OCI-LY3 (cell line): ENCODE data around the gene ELP2.
"Not testable (repeated sequence)": the region's sequence is repeated elsewhere in the genome, so short reads cannot be mapped to it uniquely, and the experiment has no call there.

Source experiments
- H2AFZ ChIP-seq: fragments of 200-600, 300-600 bp; shearing (Covaris generic); 2 replicates; pipeline ENCODE4 v1.6.0; 2014; ENCODE audit warnings: antibody characterized with exemption, low read depth, low read length
- H3K27ac ChIP-seq: fragments of 200-600, 300-600 bp; sonication (generic); 2 replicates; pipeline ENCODE4 v1.5.1; 2014; ENCODE audit warnings: mild to moderate bottlenecking, low read length, moderate library complexity, mixed read lengths
- H3K27me3 ChIP-seq: fragments of 200-600, 300-600 bp; sonication (generic); 2 replicates; pipeline ENCODE4 v1.6.1; 2014; ENCODE audit warnings: low read depth, low read length, mixed read lengths
- H3K36me3 ChIP-seq: fragments of 200-600, 300-600 bp; sonication (generic); replicated peaks from 2 replicates; pipeline ENCODE3; 2014; ENCODE audit warnings: low read depth, low read length, mixed read lengths
- H3K4me1 ChIP-seq: fragments of 300-600, 200-600 bp; sonication (generic); 2 replicates; pipeline ENCODE4 v1.6.1; 2014; ENCODE audit warnings: low read length, mixed read lengths
- H3K4me2 ChIP-seq: fragments of 200-600, 300-600 bp; sonication (generic); 2 replicates; pipeline ENCODE4 v1.6.1; 2014; ENCODE audit warnings: low read length, mixed read lengths
- H3K4me3 ChIP-seq: fragments of 300-600, 200-600 bp; sonication (generic); 2 replicates; pipeline ENCODE4 v1.5.1; 2014; ENCODE audit warnings: antibody characterized with exemption, mild to moderate bottlenecking, low read length, moderate library complexity
- H3K79me2 ChIP-seq: fragments of 300-600, 200-600 bp; shearing (Covaris generic); 2 replicates; pipeline ENCODE4 v1.6.1; 2014; ENCODE audit warnings: mild to moderate bottlenecking, low read length, mixed read lengths
- H3K9ac ChIP-seq: fragments of 300-600, 200-600 bp; shearing (Covaris generic); 2 replicates; pipeline ENCODE4 v1.6.0; 2014; ENCODE audit warnings: mild to moderate bottlenecking, low read length, moderate library complexity
- H3K9me3 ChIP-seq: fragments of 200-600, 300-600 bp; shearing (Covaris generic); 2 replicates; pipeline ENCODE4 v1.6.1; 2014; ENCODE audit warnings: low read length, mixed read lengths; ENCODE audit not compliant: insufficient read depth
- H4K20me1 ChIP-seq: fragments of 200-600, 300-600 bp; sonication (generic); 2 replicates; pipeline ENCODE4 v1.6.1; 2016; ENCODE audit warnings: low read length, mixed read lengths; ENCODE audit not compliant: insufficient read depth
- CTCF ChIP-seq: fragments of 200-600, 300-600 bp; sonication (generic); IDR thresholded peaks from 2 replicates; pipeline ENCODE4 v1.5.1; 2014; ENCODE audit warnings: antibody characterized with exemption, low read length, low read depth
- EZH2phosphoT487 ChIP-seq: fragments of 200-600 bp; shearing (Covaris generic); IDR thresholded peaks from 2 replicates; pipeline ENCODE4 v1.6.1; 2018; ENCODE audit warnings: antibody characterized with exemption, mixed run types, low read depth

ELP2 gene

GRCh38 chr18:36086186-36086585 lies 43.5 kb upstream of the ELP2 start:
- Histone ChIP-seq H3K27ac (no peak overlapping the region), H3K4me3 (no peak overlapping the region), H3K4me1 (peaks cover 5% of the 10 kb centered on the region), H3K9me3 (no peaks in the 10 kb centered on the region), H3K27me3 (no peaks in the 10 kb centered on the region), H2AFZ (no peak overlapping the region), H3K79me2 (no peaks in the 10 kb centered on the region), H3K9ac (no peak overlapping the region), H3K36me3 (no peaks in the 10 kb centered on the region), H3K4me2 (no peak overlapping the region), H4K20me1 (no peaks in the 10 kb centered on the region)
- TF ChIP-seq EZH2phosphoT487 (no peak), CTCF (no peak)

- no peaks in the 10 kb centered on the region for H3K9me3 ChIP-seq
- H3K27me3 ChIP-seq = no peaks in the 10 kb centered on the region
- H3K27ac ChIP-seq = no peak overlapping the region
- TF ChIP-seq CTCF (no peak), EZH2phosphoT487 (no peak)
- no peaks in the 10 kb centered on the region for H3K79me2 ChIP-seq
- H3K9ac ChIP-seq = no peak overlapping the region
- no peak overlapping the region for H2AFZ ChIP-seq
- H3K4me2 ChIP-seq = no peak overlapping the region
- peaks cover 5% of the 10 kb centered on the region for H3K4me1 ChIP-seq
- H4K20me1 ChIP-seq = no peaks in the 10 kb centered on the region
- H3K4me3 ChIP-seq = no peak overlapping the region
- H3K36me3 ChIP-seq = no peaks in the 10 kb centered on the region
Observed at GRCh38 chr18:36088256-36088655, 41.4 kb upstream of the ELP2 start.

GRCh38 chr18:36089001-36089400 lies 40.7 kb upstream of the ELP2 start:
- no peaks in the 10 kb centered on the region for H3K9me3 ChIP-seq
- no peaks in the 10 kb centered on the region for H3K36me3 ChIP-seq
- H3K4me1 ChIP-seq = no peaks in the 10 kb centered on the region
- H4K20me1 ChIP-seq = no peaks in the 10 kb centered on the region
- no peak overlapping the region for H3K4me3 ChIP-seq
- TF ChIP-seq CTCF (no peak), EZH2phosphoT487 (no peak)
- no peaks in the 10 kb centered on the region for H3K27me3 ChIP-seq
- H2AFZ ChIP-seq = no peak overlapping the region
- H3K79me2 ChIP-seq = no peaks in the 10 kb centered on the region
- no peak overlapping the region for H3K9ac ChIP-seq
- no peak overlapping the region for H3K4me2 ChIP-seq
- no peak overlapping the region for H3K27ac ChIP-seq

- not testable (repeated sequence) for H3K36me3 ChIP-seq, H3K9me3 ChIP-seq, H4K20me1 ChIP-seq, H3K27ac ChIP-seq, H3K27me3 ChIP-seq, H2AFZ ChIP-seq, H3K4me3 ChIP-seq, H3K4me1 ChIP-seq, H3K9ac ChIP-seq, H3K79me2 ChIP-seq, H3K4me2 ChIP-seq
Observed at GRCh38 chr18:36092116-36092515, 37.6 kb upstream of the ELP2 start.

GRCh38 chr18:36094431-36094830 lies 35.3 kb upstream of the ELP2 start:
- Histone ChIP-seq H3K4me1 (no peaks in the 10 kb centered on the region), H2AFZ (no peak overlapping the region), H3K9me3 (no peaks in the 10 kb centered on the region), H3K27ac (no peak overlapping the region), H3K4me3 (no peak overlapping the region), H3K9ac (no peak overlapping the region), H3K36me3 (no peaks in the 10 kb centered on the region), H4K20me1 (no peaks in the 10 kb centered on the region), H3K79me2 (no peaks in the 10 kb centered on the region), H3K4me2 (no peak overlapping the region), H3K27me3 (no peaks in the 10 kb centered on the region)
- no peak for TF ChIP-seq EZH2phosphoT487
- no peak for TF ChIP-seq CTCF
